ENCODE data around the gene C11orf16.
"Not testable (repeated sequence)": the region's sequence is repeated elsewhere in the genome, so short reads cannot be mapped to it uniquely, and the experiment has no call there.

The C11orf16 gene

DNA sequence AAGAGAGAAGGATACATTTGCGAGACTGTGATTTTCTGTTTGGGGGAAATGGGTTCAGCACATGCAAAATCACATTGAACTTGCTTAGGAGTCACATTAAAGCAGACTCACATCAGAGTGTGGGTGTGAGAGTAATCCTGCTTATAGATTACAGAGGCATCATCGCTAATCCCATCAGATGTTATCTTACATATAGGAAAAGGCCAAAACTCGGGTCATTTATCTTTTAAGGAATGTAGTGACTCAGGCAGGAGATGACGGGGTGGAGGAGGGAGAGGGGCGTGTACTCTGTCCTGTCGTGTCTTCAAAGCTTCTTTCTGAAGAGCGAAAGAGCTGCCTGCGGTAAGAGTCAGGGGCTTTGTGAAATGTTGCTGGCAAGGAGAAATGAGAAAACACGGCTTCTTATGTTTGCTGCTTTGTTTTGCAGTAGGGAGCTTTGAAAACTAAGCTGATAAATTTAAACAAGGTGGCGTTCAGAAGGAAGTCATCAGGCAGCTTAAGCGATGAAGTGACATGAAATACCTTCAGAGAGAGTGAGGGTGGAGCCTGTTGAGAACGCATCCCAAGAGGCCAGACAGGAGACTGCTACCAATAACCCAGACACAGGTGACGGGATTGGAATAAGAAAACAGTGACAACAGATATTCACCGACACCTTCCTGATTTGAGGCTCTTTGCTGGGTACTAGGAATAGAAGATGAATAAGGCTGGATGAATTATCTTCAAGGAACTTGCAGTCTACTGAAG lies 2.2 kb upstream of the C11orf16 start:
- peak; percentile 7 for DNase-seq

DNA sequence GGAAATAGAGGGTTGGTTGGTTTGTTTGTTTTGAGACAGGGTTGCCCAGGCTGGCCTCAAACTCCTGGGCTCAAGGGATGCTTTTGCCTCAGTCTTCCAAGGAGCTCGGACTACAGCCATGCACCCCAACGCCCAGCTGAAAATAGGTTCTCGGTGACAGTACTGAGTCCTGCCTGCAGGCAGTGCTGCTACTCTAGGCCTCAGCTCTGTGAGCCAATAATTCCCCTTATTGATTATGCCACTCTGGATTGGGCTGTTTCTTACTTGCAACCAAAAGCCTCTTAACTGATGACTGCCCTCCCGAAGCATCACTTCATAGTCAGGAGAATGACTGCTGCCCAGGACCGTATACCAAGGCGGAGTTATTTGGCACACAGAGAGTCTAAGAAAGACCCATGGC lies 1.2 kb upstream of the C11orf16 start:
- no peak for DNase-seq

DNA sequence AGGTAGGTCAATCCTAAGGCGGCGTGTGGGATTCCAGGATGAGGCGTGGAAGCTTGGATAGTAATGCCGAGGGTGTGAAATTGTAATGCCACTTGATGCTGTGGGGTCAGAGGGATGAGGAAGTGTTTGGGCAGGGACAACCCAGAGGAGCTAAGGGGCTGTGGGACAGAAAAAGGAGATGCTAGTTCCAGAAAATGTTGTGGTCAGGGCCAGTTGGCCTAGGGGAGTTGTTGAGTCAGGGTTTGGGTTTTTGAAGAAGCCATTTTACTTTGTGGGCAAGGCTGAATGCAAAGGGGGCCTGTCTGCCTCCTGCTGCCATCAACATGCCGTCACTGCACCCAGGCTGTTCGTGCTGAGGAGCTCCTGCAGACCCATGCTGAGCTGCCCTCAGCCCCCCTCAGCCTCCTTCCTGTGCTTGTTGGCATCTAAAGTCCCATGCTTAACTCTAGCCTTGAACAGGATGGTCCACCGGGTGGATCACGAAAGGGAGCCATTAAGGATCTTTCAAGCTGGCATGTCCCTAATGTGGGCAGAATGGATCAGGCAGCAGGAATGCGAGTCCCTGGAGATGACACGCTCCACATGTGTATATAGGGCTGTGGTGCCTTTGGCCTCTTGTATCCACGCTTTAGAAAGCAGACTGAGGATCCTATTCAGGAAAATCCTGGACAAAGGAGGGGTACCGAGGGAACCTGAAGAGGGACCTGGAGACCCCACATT lies 2.1 kb downstream of the C11orf16 start:
- DNase-seq, result no peak

DNA sequence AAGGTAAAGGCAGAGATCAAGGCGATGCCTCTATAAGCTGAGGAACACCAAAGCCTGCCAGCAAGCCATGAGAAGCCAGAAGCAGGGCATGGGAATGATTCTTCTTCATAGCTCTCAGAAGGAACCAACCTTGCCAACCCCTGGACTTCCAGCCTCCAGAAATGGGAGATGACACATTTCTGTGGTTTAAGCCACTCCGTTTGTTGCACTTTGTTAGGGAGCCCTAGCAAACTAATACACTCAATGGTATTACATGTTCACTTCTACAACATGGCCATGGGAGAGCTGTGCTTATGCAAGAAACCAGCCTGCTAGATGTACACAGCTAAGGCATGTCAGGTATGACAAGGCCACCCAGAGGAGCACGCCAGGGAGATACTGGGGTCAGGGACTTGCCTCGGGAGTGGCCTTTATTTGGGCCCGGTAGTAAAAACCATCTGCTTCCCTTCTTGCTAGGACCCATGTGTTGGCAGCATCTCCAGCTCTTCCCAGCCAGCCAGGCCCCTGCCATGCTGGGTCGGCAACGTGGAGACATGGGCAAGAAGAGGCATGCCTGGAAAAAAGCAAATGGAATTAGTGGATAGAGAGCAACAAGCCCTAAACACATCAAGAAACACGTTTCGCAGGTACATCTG lies 3.6 kb downstream of the C11orf16 start:
- no peak for DNase-seq

DNA sequence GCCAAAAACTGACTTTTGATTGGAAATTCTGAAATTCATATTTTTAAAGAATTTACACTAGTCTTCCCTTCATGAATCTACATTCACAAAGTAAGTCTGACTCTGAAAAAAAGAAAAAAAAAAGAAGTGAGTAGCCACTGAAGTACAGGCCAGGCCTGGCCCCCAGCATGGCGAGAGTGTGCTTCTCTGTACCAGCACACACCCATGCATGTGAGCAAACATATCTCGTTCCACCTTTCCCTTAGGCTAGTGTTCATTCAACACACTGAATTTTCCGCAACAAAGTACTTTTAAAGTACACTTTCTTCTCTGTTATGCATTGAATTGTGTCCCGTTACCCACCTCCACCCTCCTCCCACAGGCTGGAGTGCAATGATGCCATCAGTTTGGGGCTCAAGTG lies 4.5 kb downstream of the C11orf16 start:
- no peak for DNase-seq

DNA sequence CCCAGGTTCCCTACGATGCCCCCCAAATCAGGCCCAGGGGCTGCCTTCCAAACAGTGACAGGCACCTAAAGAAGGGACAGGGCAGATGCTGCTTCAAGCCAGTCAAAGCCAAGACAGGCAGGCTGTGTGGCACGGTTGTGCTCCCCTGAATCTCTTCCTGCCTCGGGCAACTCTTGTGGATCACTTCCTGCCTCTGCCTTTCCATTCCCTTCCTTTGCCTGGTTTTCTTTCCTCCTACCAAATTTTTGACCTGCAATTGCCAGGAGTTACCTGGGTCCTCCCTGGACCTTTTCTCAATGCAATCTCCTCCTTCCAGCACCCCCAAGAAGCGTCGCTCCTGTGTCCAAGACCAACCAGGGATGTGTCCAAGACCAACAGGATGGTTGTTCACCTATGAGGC lies 5.5 kb downstream of the C11orf16 start:
- no peak for DNase-seq

DNA sequence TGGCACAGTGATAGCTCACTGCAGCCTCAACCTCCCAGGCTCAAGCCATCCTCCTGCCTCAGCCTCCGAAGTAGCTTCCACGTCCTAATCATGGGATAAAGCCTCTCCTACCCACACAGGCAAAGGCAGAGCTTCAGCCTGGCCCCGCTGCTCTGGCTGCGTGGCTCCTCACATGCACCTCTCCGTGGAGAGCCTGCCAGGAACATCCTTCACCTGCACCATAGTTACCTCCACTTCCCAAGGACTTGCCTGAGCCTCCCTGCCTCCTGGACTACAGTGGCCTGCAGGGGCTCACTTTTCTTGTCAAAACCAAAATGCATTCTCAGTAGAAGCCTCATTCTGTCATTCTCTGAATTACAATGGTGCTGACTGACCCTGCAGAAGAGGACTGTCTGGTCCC lies 6.5 kb downstream of the C11orf16 start:
- DNase-seq, result no peak

DNA sequence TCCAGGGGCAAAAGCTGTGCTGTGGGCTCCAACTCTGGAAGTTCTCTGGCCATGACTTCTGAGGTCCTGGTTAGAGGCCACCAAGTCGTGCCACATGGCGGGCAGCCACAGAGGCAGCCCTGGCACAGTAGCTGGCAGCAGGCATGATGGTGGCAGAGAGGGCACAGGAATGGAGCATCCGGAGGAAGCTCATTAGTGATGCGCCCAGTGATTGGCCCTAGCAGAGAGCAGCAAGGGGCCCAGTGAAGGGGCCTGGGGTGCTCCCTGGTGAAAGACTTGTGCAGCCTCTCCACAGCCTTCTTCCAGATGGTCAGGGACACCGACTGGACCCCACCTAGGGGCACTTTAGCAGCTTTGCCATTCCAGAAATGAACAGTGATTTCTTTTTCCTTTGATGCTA lies 7.0 kb downstream of the C11orf16 start:
- DNase-seq, result no peak

DNA sequence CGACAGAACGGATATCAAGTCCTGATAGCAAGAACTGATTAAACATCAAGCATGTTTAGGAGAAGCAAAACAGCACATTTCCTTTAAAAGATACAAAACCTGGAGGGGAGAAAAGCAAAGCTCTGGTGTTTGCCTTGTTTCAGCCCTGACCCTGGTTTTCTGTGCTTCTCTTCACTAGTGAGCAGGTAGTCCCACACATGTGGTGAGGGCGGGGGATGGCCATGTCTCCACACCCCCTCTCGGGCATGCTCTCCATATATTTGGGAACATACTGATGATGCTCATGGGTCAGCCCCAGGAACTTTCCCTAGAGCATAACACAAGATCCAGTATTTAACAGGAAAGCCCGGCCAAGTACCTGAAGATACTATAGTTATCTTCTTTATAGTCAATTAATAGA lies 10.1 kb downstream of the C11orf16 start:
- DNase-seq, result no peak

DNA sequence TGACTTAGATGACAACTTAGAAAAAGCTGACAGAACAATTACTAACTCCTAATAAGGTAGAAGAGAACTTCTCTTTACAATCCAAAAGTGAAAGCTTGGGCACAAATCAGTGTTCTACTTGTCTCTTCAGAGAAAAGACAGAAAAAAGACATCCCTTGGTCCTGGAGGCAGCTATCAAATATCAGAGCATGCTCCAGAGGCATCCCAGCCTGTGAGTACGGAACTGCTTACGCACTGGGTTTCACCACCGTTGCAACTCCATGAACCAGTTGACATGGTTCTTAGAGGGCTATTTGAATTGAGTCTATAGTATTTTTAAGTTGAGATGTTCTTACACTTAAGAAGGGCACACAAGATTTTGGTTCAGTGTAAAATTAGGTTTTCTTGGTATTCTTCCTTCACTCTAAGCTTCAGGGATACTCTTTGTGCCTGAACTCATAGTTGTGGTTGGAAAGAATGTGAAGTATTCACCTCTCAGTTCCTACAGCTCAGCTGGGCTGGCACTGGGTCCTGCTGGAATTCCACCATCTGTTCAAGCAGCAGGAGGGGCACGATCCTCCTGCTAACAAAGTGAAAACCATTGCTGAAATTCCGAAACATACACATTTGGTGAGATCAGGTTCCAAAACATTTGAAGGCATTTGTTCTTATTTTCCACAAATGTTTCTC lies 15.5 kb downstream of the C11orf16 start:
- peak; percentile 92 for DNase-seq

DNA sequence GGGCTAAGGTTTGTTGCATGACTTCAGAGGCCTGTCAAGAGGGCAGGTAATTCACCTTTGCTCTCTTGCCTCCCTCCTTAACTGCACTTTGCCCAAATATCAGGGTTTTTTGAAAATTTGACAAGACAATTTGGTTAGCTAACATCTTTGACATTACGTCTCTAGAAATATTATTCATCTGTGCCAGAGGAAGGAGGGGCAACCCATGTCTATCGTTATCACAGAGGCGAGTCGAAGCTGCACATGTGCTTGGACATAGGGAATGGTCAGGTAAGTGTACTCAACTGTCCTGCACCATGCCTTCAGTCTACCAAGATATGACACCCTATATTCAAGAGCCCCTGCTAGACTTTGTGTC lies 18.1 kb downstream of the C11orf16 start:
- no peak for DNase-seq

DNA sequence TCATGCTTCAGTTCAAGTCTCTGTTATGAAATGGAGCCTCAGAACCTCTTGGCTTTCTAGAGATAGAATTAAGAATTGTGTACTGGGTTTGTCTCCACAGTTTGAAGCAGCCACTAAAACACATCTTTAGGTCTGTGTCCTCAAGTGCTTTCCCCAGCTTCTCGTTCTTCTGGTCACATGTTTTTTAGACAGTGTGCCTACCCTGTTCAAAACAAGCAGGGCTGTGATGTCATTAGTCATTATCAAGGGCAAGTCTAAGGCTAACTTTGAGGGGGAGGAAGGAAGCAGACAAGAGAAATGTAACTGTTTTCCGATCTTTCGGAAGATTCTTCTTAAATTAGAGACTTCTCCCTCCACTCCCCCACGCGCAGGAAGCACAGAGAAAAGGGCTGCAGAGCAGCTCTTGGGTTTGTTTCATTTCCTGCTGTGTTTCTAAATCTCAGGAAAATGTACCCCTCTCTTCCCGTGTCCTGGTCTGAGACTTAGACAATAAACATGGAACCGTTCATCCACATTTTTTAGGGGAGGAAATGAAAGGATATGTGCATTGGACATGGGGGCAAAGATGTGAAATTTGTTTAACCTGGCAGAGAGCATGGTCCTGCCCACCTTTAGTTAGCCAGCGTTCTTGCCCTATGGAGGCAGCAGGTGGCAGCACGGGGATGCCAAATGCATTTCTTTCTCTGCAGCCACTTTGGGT lies 18.6 kb downstream of the C11orf16 start:
- DNase-seq, result peak; percentile 64

DNA sequence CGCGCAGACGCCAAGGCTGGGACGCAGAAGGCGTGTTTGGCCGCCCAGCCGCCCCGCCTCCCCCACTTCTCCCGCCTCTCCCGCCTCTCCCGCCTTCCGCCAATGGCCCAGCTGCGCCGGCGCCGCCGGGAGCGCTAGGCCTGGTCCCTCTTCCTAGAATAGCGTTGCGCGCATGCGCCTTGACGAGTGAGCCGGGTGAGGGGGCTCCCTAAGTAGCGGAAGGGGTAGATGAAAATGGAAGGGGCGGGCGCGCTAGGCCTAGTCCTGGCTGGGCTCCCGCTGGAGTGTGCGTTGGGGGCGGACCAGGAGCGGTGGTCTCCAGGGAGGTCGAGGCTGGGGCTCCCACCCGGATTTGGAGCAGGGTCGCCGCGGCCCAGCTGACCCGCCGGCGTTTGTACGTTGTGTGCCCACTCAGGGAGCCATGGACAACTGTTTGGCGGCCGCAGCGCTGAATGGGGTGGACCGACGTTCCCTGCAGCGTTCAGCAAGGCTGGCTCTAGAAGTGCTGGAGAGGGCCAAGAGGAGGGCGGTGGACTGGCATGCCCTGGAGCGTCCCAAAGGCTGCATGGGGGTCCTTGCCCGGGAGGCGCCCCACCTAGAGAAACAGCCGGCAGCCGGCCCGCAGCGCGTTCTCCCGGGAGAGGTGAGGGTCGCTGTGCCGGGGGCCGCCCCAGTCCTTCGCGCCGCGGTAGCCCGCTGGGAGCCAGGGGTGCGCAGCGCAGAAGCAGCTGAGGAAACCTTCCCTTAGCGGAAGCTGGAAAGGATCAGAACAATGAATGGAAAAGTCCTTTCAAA lies 21.5 kb downstream of the C11orf16 start, which contains the start of gene AKIP1:
AKIP1 (plus strand) TSS at position 161 of the 795 bp plus-strand sequence; CDS start at position 422, 261 bp downstream.
- DNase-seq, result peak; percentile 85

DNA sequence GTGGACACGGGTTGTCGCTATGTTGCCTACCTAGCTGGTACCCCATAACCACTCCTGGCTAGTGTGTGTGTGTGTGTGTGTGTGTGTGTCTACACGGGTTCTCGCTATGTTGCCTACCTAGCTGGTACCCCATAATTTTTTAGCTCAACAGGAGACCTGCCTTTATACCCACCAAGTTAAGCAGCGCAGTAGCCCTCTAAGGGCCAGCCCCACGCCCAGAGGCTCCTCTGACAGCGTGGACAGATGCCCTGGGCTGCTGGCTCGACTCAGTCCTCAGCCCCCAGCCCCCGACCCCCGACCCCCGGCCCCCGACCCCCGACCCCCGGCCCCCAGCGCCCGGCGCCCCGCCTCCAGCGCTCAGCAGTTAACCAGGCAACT lies 22.1 kb downstream of the C11orf16 start:
- no peak for DNase-seq

DNA sequence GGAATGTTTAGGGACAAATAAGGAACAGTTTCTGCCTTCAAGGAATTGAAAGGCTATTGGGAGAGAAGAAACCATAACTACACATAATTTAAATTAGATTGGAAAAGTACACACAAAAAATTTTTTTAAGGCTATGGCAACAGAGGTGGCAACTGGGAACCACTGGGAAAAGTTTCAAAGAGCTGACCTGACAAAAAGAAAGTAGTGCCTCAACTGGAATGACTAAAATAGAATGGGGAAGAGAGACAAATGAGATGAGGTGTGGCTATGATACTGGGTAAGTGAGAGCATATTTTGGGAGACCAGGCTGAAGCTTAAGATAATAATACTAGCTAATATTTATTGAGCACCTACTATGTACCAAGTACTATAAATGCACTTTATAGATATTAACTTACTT lies 24.6 kb downstream of the C11orf16 start:
- no peak for DNase-seq

DNA sequence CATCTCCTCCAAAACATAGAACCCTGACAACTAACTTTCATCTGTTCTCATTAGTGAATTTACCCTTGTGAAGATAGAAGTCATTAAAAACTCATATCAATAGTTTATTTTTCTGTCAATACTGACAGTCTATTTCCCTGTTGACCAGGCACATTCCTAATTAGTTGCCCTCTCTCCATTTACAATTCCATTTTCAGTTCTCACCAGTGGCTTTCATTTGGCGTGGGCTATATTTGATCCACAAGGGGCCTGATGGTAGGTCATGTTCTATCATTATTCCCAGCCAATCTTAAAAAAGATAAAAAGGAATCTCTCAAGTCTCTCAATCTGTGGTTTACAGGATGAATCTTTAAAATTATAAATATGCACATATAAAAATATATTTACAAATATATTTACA lies 25.6 kb downstream of the C11orf16 start:
- DNase-seq, result no peak

DNA sequence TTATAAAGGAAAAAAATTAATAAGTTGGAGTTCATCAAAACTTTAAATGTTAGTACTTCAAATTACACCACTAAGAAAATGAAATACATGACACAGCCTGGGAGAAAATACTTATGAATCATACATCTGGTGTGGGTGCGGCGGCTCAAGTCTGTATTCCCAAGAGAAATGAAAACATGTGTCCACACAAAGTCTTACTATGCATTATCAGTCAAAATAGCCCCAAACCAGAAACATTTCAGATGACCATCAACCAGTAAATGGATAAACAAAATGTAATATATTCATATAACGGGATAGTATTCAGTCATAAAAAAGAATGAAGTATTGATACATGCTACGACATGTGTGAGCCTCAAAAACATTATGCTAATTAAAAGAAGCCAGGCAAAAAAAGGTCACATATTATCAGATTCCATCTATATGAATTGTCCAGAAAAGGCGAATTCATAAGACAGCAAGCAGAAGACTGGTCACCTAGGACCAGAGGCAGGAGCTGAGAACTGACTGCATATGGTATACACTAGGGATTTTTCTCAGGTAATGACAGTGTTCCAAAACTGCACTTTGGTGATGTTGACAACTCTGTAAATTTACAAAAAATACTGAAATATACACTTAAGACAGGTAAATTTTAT lies 27.1 kb downstream of the C11orf16 start:
- peak; percentile 45 for DNase-seq

DNA sequence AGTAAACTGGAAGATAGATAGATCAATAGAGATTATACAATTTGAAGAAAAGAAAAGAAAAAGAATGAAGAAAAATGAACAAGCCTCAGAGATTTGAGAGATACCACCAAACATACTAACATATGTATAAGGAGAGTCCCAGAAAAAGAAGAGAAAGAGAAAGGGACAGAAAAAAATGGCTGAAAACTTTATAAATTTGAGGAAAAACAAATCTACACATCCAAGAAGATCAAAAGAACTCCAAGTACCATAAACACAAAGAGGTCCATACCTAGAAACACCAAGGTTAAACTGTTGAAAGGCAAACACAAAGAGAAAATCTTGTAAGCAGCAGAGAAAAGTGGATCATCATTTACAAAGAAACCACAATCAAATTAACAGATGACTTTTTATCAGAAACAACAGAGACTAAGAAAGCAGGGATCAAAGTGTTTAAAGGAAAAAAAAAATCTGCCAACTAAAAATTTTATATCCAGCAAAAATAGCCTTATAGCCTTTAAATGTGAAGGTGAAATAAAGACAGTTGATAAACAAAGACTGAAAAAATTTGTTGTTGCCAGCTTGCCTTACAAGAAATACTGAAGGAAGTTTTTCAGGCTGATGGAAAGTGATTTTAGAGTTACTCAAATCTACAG lies 33.5 kb downstream of the C11orf16 start:
- no peak for DNase-seq

DNA sequence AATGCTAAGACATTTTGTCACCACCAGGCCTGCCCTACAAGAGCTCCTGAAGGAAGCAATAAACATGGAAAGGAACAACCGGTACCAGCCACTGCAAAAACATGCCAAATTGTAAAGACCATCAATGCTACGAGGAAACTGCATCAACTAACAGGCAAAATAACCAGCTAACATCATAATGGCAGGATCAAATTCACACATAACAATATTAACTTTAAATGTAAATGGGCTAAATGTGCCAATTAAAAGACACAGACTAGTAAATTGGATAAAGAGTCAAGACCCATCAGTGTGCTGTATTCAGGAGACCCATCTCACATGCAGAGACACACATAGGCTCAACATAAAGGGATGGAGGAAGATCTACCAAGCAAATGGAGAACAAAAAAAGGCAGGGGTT lies 41.6 kb downstream of the C11orf16 start:
- not testable (repeated sequence) for DNase-seq

DNA sequence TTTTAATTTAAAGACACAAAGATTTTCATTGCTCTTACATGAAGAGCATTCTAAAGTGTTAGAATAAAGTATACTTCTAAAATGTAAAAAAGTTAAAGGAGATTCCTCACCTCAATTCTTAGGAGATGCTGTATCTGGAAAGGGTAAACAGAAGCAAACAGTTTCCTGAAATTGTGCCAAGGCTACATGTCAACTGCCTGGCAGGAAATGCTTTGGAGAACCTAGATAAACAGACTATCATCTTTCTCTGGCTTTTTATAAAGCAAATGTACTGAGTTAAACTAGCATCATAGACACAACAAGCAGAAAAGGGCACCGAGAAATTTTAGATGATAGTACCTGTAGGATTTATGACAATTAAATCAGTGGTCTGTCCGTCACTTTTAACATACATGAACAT lies 46.4 kb downstream of the C11orf16 start:
- no peak for DNase-seq

DNA sequence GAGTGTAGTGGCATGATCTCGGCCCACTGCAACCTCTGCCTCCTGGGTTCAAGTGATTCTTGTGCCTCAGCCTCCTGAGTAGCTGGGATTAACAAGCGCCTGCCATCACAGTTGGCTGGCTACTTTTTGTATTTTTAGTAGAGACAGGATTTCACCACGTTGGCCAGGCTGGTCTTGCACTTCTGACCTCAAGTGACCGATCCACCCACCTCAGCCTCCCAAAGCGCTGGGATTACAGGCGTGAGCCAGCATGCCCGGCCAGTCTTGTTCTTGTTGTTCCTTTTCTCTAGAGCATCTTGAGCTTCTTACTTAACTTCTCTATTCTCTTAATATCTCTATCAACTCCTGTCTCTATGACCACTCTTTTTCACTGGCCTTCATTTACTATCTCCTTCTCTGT lies 51.2 kb downstream of the C11orf16 start:
- DNase-seq, result not testable (repeated sequence)

Data from kidney glomerular epithelial cell (primary cell).